Activated T-cell treated with anti-CD3 and anti-CD28 coated beads, Interleukin-2, amount 50 U/mL, for 4 hours (primary cell): ENCODE data around the gene DRC3. TPM values are rescaled to one million over a fixed set of nuclear protein-coding genes. Genes with fewer than 3 reads are reported as not detected.
A peak's percentile ranks its signal among the peaks of the same experiment; 100 is the strongest.

Experiments
- ATAC-seq, 2 donors: fragments of 200-7000 bp; cut with Tn5 transposase; one replicate each; pipeline ENCODE4 v1.10.0; 2021
- DNase-seq: peaks from one replicate; pipeline ENCODE4 v3.0.0-alpha.2; 2020
- H3K27me3 Mint-ChIP-seq: one replicate; pipeline ENCODE4 v1.8.0; 2021; ENCODE audit warnings: low read depth, mixed read lengths
- H3K36me3 Mint-ChIP-seq: one replicate; pipeline ENCODE4 v1.8.0; 2022; ENCODE audit warnings: mixed read lengths; ENCODE audit not compliant: insufficient read depth
- H3K4me1 Mint-ChIP-seq: one replicate; pipeline ENCODE4 v1.8.0; 2021; ENCODE audit warnings: low read depth, mixed read lengths
- H3K4me3 Mint-ChIP-seq: one replicate; pipeline ENCODE4 v1.8.0; 2021; ENCODE audit warnings: mild to moderate bottlenecking, moderate library complexity, mixed read lengths
- H3K9me3 Mint-ChIP-seq: one replicate; pipeline ENCODE4 v1.8.0; 2021; ENCODE audit warnings: mixed read lengths
- total RNA-seq, 3 donors: library from RNA; stranded (reverse); gene quantifications; one replicate each; pipeline ENCODE4 v1.2.1, GENCODE V29; 2021

The DRC3 gene
- total RNA-seq, 3 donors from 2014 or later, result 0.49 to 1.3 (median 0.55) TPM

DNA sequence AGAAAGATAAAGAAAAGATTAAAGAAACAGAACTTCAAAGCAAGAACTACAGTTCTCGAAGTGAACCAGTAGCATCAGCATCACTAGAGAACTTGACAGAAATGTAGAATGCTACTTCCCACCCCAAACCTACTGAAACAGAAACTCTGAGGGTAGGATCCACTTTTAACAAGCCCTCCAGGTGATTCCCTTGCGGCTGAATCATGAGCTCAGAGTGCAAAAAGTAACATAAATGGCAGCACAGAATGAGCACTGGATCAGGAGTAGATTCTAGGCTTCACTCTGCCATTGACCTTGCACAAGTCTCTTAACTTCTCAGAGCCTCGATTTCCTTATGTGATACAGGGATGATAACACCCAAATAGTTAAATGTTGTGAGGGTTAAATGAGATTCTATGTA lies 6.3 kb upstream of the DRC3 start:
- H3K27me3 Mint-ChIP-seq, result no peaks in the 10 kb centered on the region
- H3K4me3 Mint-ChIP-seq, result no peak overlapping the region
- H3K36me3 Mint-ChIP-seq, result peaks cover 4% of the 10 kb centered on the region
- no peak for DNase-seq
- ATAC-seq, result peak; percentile 89 to 94
- no peaks in the 10 kb centered on the region for H3K9me3 Mint-ChIP-seq
- H3K4me1 Mint-ChIP-seq, result peaks cover 62% of the 10 kb centered on the region

DNA sequence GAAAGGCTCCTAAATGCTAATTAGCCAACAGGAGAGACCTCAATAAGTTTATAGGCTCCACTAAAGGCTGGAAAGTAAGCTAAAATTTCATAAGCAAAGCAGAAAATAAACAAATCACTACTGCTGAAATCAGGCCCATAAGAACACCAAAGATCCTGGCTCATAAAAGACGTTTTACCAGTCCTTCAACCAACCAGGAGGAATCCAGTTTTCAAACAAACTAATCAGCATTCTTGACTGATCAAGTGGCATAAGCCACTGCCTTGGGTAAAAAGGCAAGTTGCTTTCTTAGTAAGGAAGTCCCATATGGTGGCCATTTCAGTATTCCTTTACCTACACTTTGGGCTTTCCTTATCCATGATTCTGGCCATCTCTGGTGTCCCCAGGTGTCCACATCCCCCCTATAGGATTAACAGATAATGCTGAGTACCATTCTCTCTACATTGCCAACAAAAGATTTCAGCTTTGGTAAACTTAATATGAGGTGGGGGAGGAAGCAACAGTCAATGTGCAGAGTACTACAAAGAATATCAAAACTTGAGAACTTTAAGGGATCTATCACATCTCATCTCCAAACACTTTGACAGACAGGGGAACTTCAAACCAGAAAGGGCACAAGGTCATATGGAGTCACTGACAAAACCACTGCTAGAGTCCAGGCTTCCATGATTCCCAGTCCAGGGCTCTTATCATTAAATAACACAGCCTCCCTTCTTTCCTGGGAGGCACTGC lies 1.8 kb upstream of the DRC3 start:
- Mint-ChIP-seq H3K4me1 (peaks cover 52% of the 10 kb centered on the region), H3K27me3 (no peaks in the 10 kb centered on the region), H3K36me3 (peaks cover 4% of the 10 kb centered on the region), H3K4me3 (peak overlapping the region; percentile 75), H3K9me3 (no peaks in the 10 kb centered on the region)
- ATAC-seq (no peak), DNase-seq (no peak)

DNA sequence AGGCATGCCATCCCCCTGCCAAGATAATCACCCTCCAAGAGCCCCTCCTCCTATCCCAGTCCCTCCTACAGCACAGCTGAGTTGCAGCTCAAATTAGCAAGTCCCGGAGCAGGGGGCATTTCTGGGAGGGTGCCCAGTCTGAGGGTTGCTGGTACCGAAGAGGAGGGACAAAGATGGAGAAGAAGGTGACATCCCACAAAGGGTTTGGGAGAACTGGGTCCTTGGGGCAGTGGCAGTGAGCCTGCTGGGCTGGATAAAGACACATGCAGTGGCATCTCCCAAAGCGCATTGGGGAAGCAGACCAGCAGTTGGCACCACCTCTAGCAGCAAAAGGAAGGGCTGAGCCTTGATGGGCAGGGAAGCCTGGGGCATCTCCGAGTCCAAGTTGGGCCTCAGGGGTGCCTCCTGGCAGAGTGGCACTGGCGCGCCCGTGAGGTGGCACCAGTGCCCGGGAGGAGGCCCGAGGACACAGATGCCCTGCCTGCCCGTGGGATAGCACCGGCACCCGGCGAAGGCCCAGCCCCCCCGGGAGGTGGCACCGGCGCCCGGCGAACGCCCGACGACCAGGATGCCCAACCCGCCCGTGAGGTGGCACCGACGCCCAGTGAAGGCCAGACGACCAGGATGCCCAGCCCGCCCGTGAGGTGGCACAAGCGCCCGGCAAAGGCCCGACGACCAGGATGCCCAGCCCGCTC lies 1.1 kb upstream of the DRC3 start:
- Mint-ChIP-seq H3K36me3 (no peaks in the 10 kb centered on the region), H3K27me3 (no peaks in the 10 kb centered on the region), H3K4me1 (peaks cover 45% of the 10 kb centered on the region), H3K9me3 (no peaks in the 10 kb centered on the region), H3K4me3 (peak overlapping the region; percentile 92)
- no peak for ATAC-seq
- no peak for DNase-seq

DNA sequence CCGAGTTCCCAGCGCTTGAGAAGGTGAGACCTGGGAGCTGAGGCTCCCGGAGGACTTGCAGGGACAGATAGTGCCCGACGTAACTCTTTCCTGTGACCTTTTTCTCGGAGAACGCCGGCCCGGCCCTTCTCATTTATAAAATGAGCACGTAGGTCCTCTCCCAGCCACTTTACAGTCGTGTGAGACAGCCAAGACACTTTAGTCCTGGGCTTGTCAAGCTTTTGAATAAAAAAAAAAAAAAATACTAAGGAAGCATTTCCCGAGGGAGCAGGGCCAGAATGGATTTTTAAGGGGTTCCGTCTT lies 241 bp downstream of the DRC3 start:
- H3K36me3 Mint-ChIP-seq, result no peaks in the 10 kb centered on the region
- no peaks in the 10 kb centered on the region for H3K9me3 Mint-ChIP-seq
- H3K27me3 Mint-ChIP-seq, result no peaks in the 10 kb centered on the region
- DNase-seq (no peak), ATAC-seq (no peak)
- peaks cover 34% of the 10 kb centered on the region for H3K4me1 Mint-ChIP-seq
- peak overlapping the region; percentile 92 for H3K4me3 Mint-ChIP-seq

DNA sequence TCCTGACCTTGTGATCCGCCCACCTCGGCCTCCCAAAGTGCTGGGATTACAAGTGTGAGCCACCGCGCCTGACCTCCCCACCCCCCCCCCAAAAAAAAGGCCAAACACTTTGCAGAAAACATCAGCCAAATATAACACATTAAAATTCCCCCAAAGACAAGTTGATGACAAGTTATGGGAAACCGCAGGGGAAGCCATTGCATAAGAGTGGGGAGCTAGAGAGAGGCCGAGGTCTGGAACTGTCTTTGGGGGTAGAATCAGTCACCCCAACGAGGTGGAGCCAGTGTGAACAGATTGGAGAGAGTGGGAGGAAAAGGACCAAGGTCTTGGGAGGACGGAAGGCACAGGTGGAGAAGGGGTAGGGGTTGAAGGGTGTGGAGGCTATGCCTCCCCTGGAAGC lies 2.8 kb downstream of the DRC3 start:
- Mint-ChIP-seq H3K36me3 (no peaks in the 10 kb centered on the region), H3K4me1 (peaks cover 18% of the 10 kb centered on the region), H3K4me3 (no peak overlapping the region), H3K27me3 (no peaks in the 10 kb centered on the region), H3K9me3 (no peaks in the 10 kb centered on the region)
- DNase-seq (no peak), ATAC-seq (no peak)

DNA sequence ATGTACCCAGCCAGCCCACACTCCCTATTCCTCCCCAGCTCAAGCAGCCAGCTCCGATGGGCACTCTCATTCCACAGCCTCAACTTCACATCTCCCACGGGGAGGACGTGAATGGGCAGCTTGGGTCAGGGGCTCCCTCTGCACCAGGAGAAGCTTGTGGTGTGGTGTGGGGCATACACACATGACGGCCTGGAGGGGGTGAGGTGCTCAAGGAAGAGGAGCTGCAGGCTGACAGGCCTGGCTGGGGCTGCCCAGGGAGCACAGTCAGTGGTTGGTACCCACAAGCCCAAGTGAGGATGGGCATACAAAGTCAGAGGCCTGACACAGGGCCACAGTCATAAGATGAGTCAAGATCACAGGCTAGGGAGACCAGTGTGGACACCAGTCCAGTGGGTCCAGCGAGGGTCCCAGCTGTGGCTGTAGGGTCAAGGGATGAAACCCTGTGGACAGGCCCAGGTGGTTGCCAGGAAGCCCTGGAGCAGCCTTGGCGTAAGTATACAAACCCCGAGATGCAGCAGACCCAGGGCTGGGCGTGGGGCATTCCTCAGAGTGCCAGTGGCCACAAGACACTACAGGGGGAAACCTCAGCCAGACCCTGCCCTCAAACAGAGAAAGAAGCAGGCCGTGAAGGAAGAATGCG lies 4.4 kb downstream of the DRC3 start:
- H3K36me3 Mint-ChIP-seq, result no peaks in the 10 kb centered on the region
- ATAC-seq, result no peak
- no peaks in the 10 kb centered on the region for H3K9me3 Mint-ChIP-seq
- DNase-seq, result no peak
- no peak overlapping the region for H3K4me3 Mint-ChIP-seq
- H3K27me3 Mint-ChIP-seq, result no peaks in the 10 kb centered on the region
- peaks cover 7% of the 10 kb centered on the region for H3K4me1 Mint-ChIP-seq

DNA sequence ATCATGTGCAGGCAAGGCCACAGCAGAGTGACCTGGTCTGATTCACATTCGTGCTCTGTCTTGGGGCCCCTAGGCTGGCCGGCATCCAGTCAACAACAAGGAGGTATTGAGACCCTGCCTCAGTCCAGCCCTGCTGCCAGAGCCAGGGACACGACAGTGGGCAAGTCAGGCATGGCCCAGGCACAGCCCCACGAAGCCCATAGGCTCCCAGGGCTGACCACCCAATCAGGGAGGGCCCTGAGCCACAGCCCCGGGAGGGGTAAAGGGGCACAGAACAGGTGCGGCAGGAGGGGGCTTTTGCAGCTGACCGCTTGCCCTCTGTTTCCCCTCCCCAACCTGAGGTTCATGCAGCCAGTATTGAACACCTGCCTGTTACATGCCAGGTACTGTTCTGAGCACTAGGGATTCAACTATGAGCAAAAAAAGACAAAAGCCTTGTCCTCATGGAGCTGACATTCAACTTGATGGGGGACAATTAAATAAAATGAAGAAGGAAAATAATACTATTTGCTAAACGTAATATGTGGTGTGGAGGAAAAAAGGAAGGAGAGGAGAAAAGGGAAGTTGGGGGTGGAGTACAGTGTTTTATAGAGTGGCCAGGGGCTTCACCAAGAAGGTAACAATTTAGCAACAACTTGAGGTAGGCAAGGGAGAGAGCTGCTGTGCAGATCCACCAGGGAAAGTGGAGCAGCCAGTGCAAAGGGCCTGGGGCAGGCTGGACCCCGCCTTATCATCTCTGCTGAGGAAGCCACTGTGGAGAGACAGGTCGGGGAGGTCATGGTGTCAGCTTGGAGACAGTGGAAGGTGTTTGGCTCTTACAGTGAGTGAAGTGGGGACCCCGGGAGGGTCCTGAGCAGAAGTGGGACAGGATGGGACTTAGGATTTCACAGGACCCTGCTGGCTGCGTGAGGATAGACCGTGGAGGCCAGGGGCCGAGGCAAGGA lies 6.1 kb downstream of the DRC3 start:
- Mint-ChIP-seq H3K36me3 (no peaks in the 10 kb centered on the region), H3K9me3 (no peaks in the 10 kb centered on the region), H3K4me3 (no peak overlapping the region), H3K4me1 (no peaks in the 10 kb centered on the region), H3K27me3 (no peaks in the 10 kb centered on the region)
- DNase-seq, result no peak
- ATAC-seq, result no peak

DNA sequence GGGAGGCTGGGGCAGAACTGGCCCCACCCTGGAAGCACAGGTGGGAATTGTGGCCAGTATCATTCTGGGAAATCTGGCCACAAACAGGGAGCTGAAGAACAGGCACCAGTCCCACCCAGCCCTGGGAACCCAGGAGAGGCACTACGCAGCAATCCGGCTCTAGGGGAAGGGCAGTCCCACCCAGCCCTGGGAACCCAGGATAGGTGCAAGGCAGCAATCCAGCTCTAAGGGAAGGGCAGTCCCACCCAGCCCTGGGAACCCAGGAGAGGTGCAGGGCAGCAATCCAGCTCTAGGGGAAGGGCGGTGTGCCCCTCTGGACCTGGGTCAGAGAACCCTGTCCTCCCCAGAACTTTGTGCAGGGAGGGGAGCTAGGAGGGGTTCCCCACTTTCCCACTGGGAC lies 7.1 kb downstream of the DRC3 start:
- no peak for DNase-seq
- Mint-ChIP-seq H3K36me3 (no peaks in the 10 kb centered on the region), H3K4me1 (no peaks in the 10 kb centered on the region), H3K9me3 (no peaks in the 10 kb centered on the region), H3K4me3 (no peak overlapping the region), H3K27me3 (no peaks in the 10 kb centered on the region)
- ATAC-seq, result no peak

DNA sequence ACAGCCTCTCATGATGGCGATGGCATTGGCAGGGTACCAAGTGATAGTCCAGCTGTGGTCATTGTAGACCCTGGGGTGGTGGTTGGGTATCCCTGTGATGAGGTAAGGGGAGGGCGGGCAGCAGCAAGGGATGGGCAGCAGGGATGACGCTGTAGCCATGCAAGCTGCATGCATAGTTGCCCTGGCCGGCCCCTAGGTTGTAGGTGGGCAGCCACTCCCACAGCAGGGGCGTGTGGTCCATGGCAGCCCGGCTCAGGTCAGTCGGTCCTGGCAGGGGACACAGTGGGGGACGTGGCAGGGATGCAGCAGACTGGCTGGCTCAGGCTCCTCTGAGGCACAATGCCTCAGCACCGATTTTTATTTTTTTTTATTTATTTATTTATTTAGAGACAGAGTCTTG lies 8.7 kb downstream of the DRC3 start:
- no peaks in the 10 kb centered on the region for H3K27me3 Mint-ChIP-seq

DNA sequence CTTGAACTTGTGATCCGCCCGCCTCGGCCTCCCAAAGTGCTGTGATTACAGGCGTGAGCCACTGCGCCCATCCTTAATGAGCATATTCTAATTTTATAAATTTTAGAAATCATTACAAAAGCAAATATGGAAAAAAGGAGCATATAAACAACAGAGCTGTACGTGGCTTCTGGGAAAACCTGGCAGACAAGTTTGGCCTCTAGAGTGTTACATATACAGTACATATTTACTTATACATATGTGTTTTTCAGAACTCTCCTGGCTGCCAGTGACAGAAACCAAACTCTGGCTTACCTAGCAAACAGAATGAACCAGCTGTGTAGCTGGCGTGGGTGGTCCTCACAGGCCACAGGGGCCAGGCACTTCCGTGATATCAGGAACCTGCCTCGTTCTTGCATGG lies 10.1 kb downstream of the DRC3 start:
- no peak for DNase-seq
- Mint-ChIP-seq H3K27me3 (no peaks in the 10 kb centered on the region), H3K36me3 (no peaks in the 10 kb centered on the region), H3K4me1 (no peaks in the 10 kb centered on the region), H3K9me3 (no peaks in the 10 kb centered on the region), H3K4me3 (no peak overlapping the region)
- no peak for ATAC-seq

More for the DNA sequence above, 8.7 kb downstream of the DRC3 start:
- Mint-ChIP-seq H3K9me3 (no peaks in the 10 kb centered on the region), H3K4me3 (no peak overlapping the region), H3K36me3 (no peaks in the 10 kb centered on the region), H3K4me1 (no peaks in the 10 kb centered on the region)
- DNase-seq (no peak), ATAC-seq (no peak)

DNA sequence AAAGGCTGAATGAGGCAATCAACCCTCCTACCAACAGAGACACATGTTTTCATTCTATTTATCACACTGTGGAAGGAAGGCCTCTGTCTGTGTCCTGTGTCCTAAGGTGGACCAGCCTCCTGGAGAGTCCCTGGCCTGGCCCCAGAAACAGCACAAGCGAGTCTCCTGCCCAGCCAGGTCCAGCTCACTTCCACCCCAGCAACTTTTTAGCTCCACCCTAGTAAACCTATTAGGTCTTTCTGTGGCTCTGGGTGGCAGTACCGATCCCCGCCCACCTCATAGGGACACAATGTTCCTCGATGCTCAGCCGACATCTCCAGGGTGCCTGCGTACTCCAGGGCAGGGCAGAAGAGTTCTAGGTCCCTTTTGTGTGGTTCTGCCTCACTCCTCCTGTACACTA lies 10.7 kb downstream of the DRC3 start:
- H3K36me3 Mint-ChIP-seq, result no peaks in the 10 kb centered on the region
- ATAC-seq (no peak), DNase-seq (no peak)
- H3K4me1 Mint-ChIP-seq, result no peaks in the 10 kb centered on the region
- no peaks in the 10 kb centered on the region for H3K27me3 Mint-ChIP-seq
- H3K9me3 Mint-ChIP-seq, result no peaks in the 10 kb centered on the region
- no peak overlapping the region for H3K4me3 Mint-ChIP-seq

DNA sequence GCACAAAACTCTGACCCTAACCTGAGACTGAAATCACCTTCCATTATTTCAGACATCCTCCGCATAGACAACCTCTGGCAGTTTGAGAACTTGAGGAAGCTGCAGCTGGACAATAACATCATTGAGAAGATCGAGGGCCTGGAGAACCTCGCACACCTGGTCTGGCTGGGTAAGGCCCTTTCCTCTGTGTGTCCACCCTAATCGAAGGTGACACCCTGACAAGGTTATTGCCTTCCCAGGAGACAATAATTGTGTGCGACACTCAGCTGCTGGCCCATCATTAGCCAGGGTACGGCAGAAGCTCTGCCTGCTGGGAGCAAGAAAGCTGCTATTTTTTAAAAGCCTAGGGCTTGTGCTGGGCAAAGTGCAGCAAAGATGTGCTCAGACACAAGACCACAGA lies 11.1 kb downstream of the DRC3 start:
- no peak for ATAC-seq
- DNase-seq, result no peak
- Mint-ChIP-seq H3K4me3 (no peak overlapping the region), H3K36me3 (no peaks in the 10 kb centered on the region), H3K9me3 (no peaks in the 10 kb centered on the region), H3K4me1 (no peaks in the 10 kb centered on the region), H3K27me3 (no peaks in the 10 kb centered on the region)

DNA sequence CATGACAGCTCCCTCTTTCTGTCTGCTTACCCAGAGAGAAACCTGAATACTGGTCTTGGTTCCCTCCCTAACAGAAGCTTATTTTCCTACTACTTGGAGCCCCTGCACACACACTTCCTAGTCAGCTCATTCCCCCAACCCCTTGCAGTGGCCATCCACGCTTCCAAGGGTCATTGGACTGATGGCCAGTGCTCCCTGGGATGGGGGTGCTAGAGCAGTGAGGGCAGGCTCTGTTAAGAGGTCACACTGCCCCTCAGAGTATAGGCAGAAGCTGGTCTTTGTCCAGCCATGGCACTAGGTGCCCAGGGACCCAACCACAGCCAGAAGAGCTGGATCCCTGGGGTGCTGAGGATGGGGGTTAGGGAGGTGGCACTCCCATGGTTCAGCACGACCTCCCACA lies 12.5 kb downstream of the DRC3 start:
- DNase-seq, result no peak
- Mint-ChIP-seq H3K9me3 (no peaks in the 10 kb centered on the region), H3K27me3 (no peaks in the 10 kb centered on the region), H3K4me3 (no peak overlapping the region), H3K4me1 (no peaks in the 10 kb centered on the region), H3K36me3 (no peaks in the 10 kb centered on the region)
- ATAC-seq, result no peak

DNA sequence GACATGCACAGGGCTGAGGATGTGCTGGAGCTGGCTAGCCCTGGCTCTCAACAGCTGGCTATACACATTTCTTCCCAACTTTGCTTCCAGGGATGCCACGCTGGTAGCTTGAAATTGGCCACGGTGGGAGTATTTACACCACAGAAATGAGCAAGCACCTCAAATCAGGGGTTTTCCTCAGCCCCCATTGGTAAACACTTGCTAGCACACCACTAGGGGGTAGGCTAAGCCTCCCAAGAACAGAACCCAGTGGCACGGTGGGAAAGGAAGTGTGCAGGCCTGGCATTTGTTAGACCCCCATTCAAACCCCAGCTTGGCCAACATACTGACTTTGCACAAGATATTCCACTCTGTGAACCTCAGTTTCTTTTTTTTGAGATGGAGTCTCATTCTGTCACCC lies 12.9 kb downstream of the DRC3 start:
- Mint-ChIP-seq H3K27me3 (no peaks in the 10 kb centered on the region), H3K4me1 (no peaks in the 10 kb centered on the region), H3K4me3 (no peak overlapping the region), H3K36me3 (no peaks in the 10 kb centered on the region), H3K9me3 (no peaks in the 10 kb centered on the region)
- ATAC-seq (peak in 1 of 2 donors; percentile 43), DNase-seq (no peak)
